Measurements from ENCODE around the gene SLC39A8. TPM values are rescaled to one million over a fixed set of nuclear protein-coding genes. Genes with fewer than 3 reads are reported as not detected.

SLC39A8 gene
- polyA plus RNA-seq, 4 donors: 2.5 to 15.0 (median 6.2) TPM

DNA sequence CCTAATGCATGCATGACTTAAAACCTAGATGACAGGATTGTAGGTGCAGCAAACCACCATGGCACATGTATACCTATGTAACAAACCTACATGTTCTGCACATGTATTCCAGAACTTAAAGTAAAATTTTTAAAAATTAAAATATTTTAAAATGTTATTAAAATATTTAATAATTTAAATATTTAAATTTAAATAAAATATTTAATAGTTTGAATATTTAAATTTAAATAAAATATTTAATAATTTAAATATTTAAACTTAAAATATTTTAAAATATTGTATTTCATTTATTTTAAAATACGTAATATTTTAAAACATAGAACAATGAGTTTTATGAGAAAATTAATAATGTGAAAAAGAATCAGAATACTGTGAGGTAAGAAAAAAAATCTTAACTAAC lies 117.9 kb downstream of the SLC39A8 start:
- peaks cover 0 to 3% of the 10 kb centered on the region in 2 donors for H3K9me3 ChIP-seq (ENCODE audit: control insufficient read depth in 2 of 2, insufficient read depth in 1 of 2, low read depth in 1 of 2, low read length in 1 of 2)
- no peaks in the 10 kb centered on the region for H3K36me3 ChIP-seq (ENCODE audit: control insufficient read depth in 3 of 3, insufficient read depth in 2 of 3, low read depth in 1 of 3, low read length in 3 of 3)
- H3K27ac ChIP-seq (ENCODE audit: low read depth in 1 of 3, low read length in 2 of 3): no peak overlapping the region
- H3K4me1 ChIP-seq (ENCODE audit: control insufficient read depth in 3 of 3, insufficient read depth in 2 of 3, low read depth in 1 of 3, low read length in 2 of 3): no peaks in the 10 kb centered on the region
- no peak overlapping the region for H3K4me3 ChIP-seq (ENCODE audit: low read depth in 1 of 3, low read length in 3 of 3)
- DNase-seq (no peak), FAIRE-seq (peak; percentile 97)
- WGBS, 3 donors: 50 to 94% (median 89%) methylated on average over 1 of the region's 1 CpG
- no peaks in the 10 kb centered on the region for H3K27me3 ChIP-seq (ENCODE audit: control insufficient read depth in 3 of 3, insufficient read depth in 3 of 3, low read length in 3 of 3)

DNA sequence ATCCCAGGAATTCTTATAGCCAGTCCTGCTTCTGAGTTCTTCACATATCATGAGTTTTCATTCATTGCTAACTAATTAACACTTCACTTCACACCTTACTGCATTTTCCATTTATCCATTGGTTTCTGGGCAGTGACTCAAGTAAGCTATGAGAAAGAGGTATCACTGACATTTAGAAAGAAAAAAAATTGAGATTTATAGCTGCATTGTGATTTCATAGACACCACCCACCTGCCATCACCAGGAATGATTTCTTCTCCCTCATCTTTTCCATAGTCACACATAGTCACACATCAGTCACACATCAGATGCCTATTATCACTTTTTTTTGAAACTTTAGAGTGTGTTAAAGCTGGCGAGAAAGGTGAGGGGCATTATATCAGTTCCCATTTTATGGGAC lies 121.8 kb downstream of the SLC39A8 start:
- Histone ChIP-seq H3K4me3 (ENCODE audit: low read depth in 1 of 3, low read length in 3 of 3) (no peak overlapping the region), H3K9me3 (ENCODE audit: control insufficient read depth in 2 of 2, insufficient read depth in 1 of 2, low read depth in 1 of 2, low read length in 1 of 2) (peaks cover 0 to 3% of the 10 kb centered on the region in 2 donors), H3K4me1 (ENCODE audit: control insufficient read depth in 3 of 3, insufficient read depth in 2 of 3, low read depth in 1 of 3, low read length in 2 of 3) (no peaks in the 10 kb centered on the region), H3K27ac (ENCODE audit: low read depth in 1 of 3, low read length in 2 of 3) (no peak overlapping the region), H3K36me3 (ENCODE audit: control insufficient read depth in 3 of 3, insufficient read depth in 2 of 3, low read depth in 1 of 3, low read length in 3 of 3) (no peaks in the 10 kb centered on the region), H3K27me3 (ENCODE audit: control insufficient read depth in 3 of 3, insufficient read depth in 3 of 3, low read length in 3 of 3) (no peaks in the 10 kb centered on the region)
- 74 to 89% (median 85%) methylated on average over 1 of the region's 1 CpG for WGBS, 3 donors
- DNase-seq: no peak
- FAIRE-seq: no peak

DNA sequence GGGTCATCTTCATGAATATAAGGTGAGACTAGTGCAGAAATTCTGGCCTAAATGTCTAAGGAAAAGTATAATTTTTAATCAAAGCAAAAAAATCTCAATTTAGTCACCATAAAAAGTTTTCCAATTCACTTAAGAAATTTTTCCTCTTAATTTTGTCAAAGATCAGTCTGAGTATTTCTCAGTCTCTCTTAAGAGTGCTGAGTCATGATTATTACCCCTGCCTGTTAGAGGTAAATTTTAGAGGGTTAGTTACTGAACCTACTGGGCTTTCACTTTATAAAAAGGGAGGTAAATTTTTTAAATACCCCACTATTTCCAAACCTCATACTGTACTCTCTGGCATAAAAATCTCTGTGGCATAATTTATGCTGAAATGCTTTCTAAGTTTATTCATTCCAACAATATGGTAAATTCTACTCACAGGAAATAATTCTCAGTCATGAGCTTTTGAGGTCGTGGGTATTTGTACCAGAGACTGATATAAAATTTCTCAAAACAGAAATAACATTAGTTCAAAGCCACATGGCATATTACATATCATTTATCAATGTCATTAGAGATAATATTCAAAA lies 122.4 kb downstream of the SLC39A8 start:
- H3K36me3 ChIP-seq (ENCODE audit: control insufficient read depth in 3 of 3, insufficient read depth in 2 of 3, low read depth in 1 of 3, low read length in 3 of 3): no peaks in the 10 kb centered on the region

DNA sequence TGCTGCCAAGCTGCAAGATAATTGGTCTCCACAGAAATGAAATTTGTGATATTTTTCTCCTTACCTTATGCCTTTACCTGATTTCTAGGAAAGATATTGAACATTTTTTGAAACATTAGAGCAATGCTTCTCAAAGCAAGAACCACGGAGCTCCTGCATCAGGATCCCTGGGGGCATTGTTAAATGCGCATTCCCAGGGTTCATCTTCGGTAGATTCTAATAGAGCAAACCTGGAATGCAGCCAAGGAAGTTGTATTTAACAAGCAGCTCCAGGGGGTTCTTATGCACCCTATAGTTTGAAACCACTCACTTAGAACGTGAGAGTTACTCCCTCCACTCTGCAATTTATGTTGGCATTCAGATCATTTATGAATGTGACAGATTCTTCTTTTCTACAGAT lies 126.2 kb downstream of the SLC39A8 start:
- no peak overlapping the region for H3K27ac ChIP-seq (ENCODE audit: low read depth in 1 of 3, low read length in 2 of 3)
- no peaks in the 10 kb centered on the region for H3K36me3 ChIP-seq (ENCODE audit: control insufficient read depth in 3 of 3, insufficient read depth in 2 of 3, low read depth in 1 of 3, low read length in 3 of 3)
- H3K4me3 ChIP-seq (ENCODE audit: low read depth in 1 of 3, low read length in 3 of 3): no peak overlapping the region
- FAIRE-seq (no peak), DNase-seq (no peak)
- no peaks in the 10 kb centered on the region for H3K4me1 ChIP-seq (ENCODE audit: control insufficient read depth in 3 of 3, insufficient read depth in 2 of 3, low read depth in 1 of 3, low read length in 2 of 3)
- no peaks in the 10 kb centered on the region for H3K9me3 ChIP-seq (ENCODE audit: control insufficient read depth in 2 of 2, insufficient read depth in 1 of 2, low read depth in 1 of 2, low read length in 1 of 2)
- no peaks in the 10 kb centered on the region for H3K27me3 ChIP-seq (ENCODE audit: control insufficient read depth in 3 of 3, insufficient read depth in 3 of 3, low read length in 3 of 3)
- WGBS, 3 donors: 51 to 54% (median 53%) methylated on average over 4 of the region's 4 CpGs

More for the DNA sequence above, 122.4 kb downstream of the SLC39A8 start:
- H3K27me3 ChIP-seq (ENCODE audit: control insufficient read depth in 3 of 3, insufficient read depth in 3 of 3, low read length in 3 of 3): no peaks in the 10 kb centered on the region
- H3K9me3 ChIP-seq (ENCODE audit: control insufficient read depth in 2 of 2, insufficient read depth in 1 of 2, low read depth in 1 of 2, low read length in 1 of 2): peaks cover 0 to 3% of the 10 kb centered on the region in 2 donors
- no peak for DNase-seq
- no peak overlapping the region for H3K27ac ChIP-seq (ENCODE audit: low read depth in 1 of 3, low read length in 2 of 3)
- no peaks in the 10 kb centered on the region for H3K4me1 ChIP-seq (ENCODE audit: control insufficient read depth in 3 of 3, insufficient read depth in 2 of 3, low read depth in 1 of 3, low read length in 2 of 3)
- no peak for FAIRE-seq
- H3K4me3 ChIP-seq (ENCODE audit: low read depth in 1 of 3, low read length in 3 of 3): no peak overlapping the region
- 20 to 52% (median 28%) methylated on average over 1 of the region's 1 CpG for WGBS, 3 donors

DNA sequence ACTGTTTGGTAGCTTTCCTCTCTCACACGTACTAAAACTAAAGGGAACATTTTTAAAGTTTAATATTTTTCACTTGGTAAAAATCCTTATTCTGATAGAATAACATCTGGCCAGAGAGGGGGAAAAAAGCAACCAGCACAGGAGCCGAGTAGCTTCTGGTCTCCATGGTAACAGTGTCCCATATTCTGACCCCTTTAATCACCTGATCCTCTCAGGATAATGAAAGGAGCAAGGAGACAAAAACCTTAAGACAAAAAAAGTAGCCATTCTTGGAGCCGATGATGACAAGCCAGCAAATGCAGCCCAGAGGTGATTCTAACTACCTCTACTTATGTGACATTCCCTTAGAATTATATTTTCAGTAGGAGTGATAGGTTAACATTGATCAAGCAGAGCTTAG lies 126.6 kb downstream of the SLC39A8 start:
- H3K36me3 ChIP-seq (ENCODE audit: control insufficient read depth in 3 of 3, insufficient read depth in 2 of 3, low read depth in 1 of 3, low read length in 3 of 3): no peaks in the 10 kb centered on the region
- no peaks in the 10 kb centered on the region for H3K4me1 ChIP-seq (ENCODE audit: control insufficient read depth in 3 of 3, insufficient read depth in 2 of 3, low read depth in 1 of 3, low read length in 2 of 3)
- no peaks in the 10 kb centered on the region for H3K9me3 ChIP-seq (ENCODE audit: control insufficient read depth in 2 of 2, insufficient read depth in 1 of 2, low read depth in 1 of 2, low read length in 1 of 2)
- no peak for FAIRE-seq
- DNase-seq: no peak
- 65 to 76% (median 68%) methylated on average over 3 of the region's 3 CpGs for WGBS, 3 donors
- no peaks in the 10 kb centered on the region for H3K27me3 ChIP-seq (ENCODE audit: control insufficient read depth in 3 of 3, insufficient read depth in 3 of 3, low read length in 3 of 3)
- no peak overlapping the region for H3K27ac ChIP-seq (ENCODE audit: low read depth in 1 of 3, low read length in 2 of 3)
- H3K4me3 ChIP-seq (ENCODE audit: low read depth in 1 of 3, low read length in 3 of 3): no peak overlapping the region

DNA sequence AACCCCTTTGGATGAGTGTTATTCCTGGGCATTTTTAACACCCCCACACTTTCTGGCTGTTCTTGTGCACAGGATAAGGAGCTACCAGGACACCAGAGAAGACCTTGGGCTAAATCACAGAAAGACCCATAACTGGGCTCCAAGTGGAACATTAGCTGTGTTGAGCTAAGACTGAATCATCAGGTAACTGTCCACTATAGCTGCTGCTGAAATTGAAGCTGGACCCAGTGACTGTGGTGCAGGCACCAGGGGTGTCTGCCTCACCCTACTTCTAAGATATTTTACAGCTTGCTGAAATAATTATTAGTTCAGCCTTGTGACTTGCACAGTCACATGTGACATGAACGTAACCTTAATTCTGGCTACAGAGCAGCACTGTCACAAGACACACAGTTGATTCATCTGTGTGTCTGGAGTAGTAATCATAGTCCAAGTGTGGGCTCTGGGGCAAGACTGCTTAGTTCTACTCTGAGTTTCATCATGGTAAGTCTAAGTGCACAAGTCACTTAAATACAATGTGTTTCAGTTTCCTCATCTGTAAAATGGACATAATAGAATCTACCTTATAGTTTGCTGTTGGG lies 127.4 kb downstream of the SLC39A8 start:
- Histone ChIP-seq H3K9me3 (ENCODE audit: control insufficient read depth in 2 of 2, insufficient read depth in 1 of 2, low read depth in 1 of 2, low read length in 1 of 2) (no peaks in the 10 kb centered on the region), H3K36me3 (ENCODE audit: control insufficient read depth in 3 of 3, insufficient read depth in 2 of 3, low read depth in 1 of 3, low read length in 3 of 3) (no peaks in the 10 kb centered on the region), H3K4me1 (ENCODE audit: control insufficient read depth in 3 of 3, insufficient read depth in 2 of 3, low read depth in 1 of 3, low read length in 2 of 3) (no peaks in the 10 kb centered on the region), H3K27me3 (ENCODE audit: control insufficient read depth in 3 of 3, insufficient read depth in 3 of 3, low read length in 3 of 3) (no peaks in the 10 kb centered on the region), H3K4me3 (ENCODE audit: low read depth in 1 of 3, low read length in 3 of 3) (no peak overlapping the region), H3K27ac (ENCODE audit: low read depth in 1 of 3, low read length in 2 of 3) (no peak overlapping the region)
- WGBS, 3 donors: 82 to 87% (median 85%) methylated on average over 1 of the region's 1 CpG
- FAIRE-seq (no peak), DNase-seq (no peak)

DNA sequence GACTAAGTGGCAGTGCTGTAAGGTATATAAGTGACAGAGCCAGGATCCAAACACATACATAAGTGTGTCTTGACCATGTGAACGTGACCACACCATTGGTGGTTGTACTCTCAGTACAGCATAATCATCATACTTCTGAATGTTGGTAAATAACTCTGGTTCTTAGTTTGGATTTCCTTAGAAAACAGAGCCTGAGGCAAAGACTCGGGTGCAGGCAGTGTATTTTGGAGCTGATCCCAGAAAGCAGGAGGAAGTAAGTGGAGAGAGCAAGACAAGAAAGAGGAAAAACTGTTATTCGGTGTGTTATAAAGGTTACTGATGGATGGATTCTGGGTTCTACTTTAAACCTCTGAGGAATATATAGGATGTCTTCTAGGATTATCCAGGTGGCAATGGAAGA lies 127.9 kb downstream of the SLC39A8 start:
- FAIRE-seq: no peak
- Histone ChIP-seq H3K9me3 (ENCODE audit: control insufficient read depth in 2 of 2, insufficient read depth in 1 of 2, low read depth in 1 of 2, low read length in 1 of 2) (no peaks in the 10 kb centered on the region), H3K4me1 (ENCODE audit: control insufficient read depth in 3 of 3, insufficient read depth in 2 of 3, low read depth in 1 of 3, low read length in 2 of 3) (no peaks in the 10 kb centered on the region), H3K27me3 (ENCODE audit: control insufficient read depth in 3 of 3, insufficient read depth in 3 of 3, low read length in 3 of 3) (no peaks in the 10 kb centered on the region), H3K27ac (ENCODE audit: low read depth in 1 of 3, low read length in 2 of 3) (no peak overlapping the region), H3K36me3 (ENCODE audit: control insufficient read depth in 3 of 3, insufficient read depth in 2 of 3, low read depth in 1 of 3, low read length in 3 of 3) (no peaks in the 10 kb centered on the region), H3K4me3 (ENCODE audit: low read depth in 1 of 3, low read length in 3 of 3) (no peak overlapping the region)
- DNase-seq: no peak
- 48 to 59% (median 54%) methylated on average over 3 of the region's 3 CpGs for WGBS, 3 donors

DNA sequence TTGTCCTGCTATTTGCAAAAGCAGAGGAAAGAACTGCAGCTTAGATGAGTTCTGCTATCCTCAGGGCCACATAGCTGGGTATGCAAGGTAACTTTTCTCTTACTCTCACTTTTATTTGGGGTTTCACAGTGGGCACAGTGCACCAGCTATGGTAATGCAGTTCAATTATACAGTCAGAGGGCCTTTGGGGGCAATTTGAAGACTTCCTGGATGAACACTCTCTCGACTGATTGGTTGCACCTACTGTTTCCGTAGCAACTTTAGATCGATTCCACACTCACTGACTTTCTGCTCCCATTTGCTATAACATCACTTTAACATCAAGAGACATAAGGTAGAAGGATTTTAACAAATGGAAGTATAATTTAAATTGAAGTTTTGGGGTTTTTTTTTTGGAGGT lies 128.6 kb downstream of the SLC39A8 start:
- no peak overlapping the region for H3K4me3 ChIP-seq (ENCODE audit: low read depth in 1 of 3, low read length in 3 of 3)
- no peaks in the 10 kb centered on the region for H3K36me3 ChIP-seq (ENCODE audit: control insufficient read depth in 3 of 3, insufficient read depth in 2 of 3, low read depth in 1 of 3, low read length in 3 of 3)
- DNase-seq (no peak), FAIRE-seq (no peak)
- H3K4me1 ChIP-seq (ENCODE audit: control insufficient read depth in 3 of 3, insufficient read depth in 2 of 3, low read depth in 1 of 3, low read length in 2 of 3): no peaks in the 10 kb centered on the region
- H3K27ac ChIP-seq (ENCODE audit: low read depth in 1 of 3, low read length in 2 of 3): no peak overlapping the region
- H3K9me3 ChIP-seq (ENCODE audit: control insufficient read depth in 2 of 2, insufficient read depth in 1 of 2, low read depth in 1 of 2, low read length in 1 of 2): no peaks in the 10 kb centered on the region
- H3K27me3 ChIP-seq (ENCODE audit: control insufficient read depth in 3 of 3, insufficient read depth in 3 of 3, low read length in 3 of 3): no peaks in the 10 kb centered on the region
- WGBS, 3 donors: 74 to 87% (median 82%) methylated on average over 3 of the region's 3 CpGs

DNA sequence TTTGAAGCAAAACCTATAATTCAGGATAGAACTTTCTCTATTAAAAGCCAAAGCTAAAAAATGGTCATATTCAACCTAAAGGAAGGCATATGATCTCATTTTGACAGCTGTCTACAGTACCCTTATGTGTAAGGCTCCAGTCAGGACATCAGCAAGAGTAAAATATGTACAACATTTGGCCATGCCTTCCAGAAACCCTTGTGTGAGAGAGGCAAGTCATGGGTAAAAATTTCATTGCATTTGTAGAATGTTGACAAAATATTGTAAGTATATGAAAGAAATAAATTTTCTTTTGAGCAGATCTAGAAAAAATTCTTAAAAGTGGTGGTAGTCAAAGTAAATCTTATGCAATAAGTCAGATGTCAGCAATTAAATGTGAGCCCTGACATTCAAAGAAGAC lies 132.3 kb downstream of the SLC39A8 start:
- no peaks in the 10 kb centered on the region for H3K27me3 ChIP-seq (ENCODE audit: control insufficient read depth in 3 of 3, insufficient read depth in 3 of 3, low read length in 3 of 3)
- H3K4me3 ChIP-seq (ENCODE audit: low read depth in 1 of 3, low read length in 3 of 3): no peak overlapping the region
- FAIRE-seq (no peak), DNase-seq (no peak)
- H3K27ac ChIP-seq (ENCODE audit: low read depth in 1 of 3, low read length in 2 of 3): no peak overlapping the region
- H3K9me3 ChIP-seq (ENCODE audit: control insufficient read depth in 2 of 2, insufficient read depth in 1 of 2, low read depth in 1 of 2, low read length in 1 of 2): no peaks in the 10 kb centered on the region
- H3K4me1 ChIP-seq (ENCODE audit: control insufficient read depth in 3 of 3, insufficient read depth in 2 of 3, low read depth in 1 of 3, low read length in 2 of 3): no peaks in the 10 kb centered on the region
- H3K36me3 ChIP-seq (ENCODE audit: control insufficient read depth in 3 of 3, insufficient read depth in 2 of 3, low read depth in 1 of 3, low read length in 3 of 3): no peaks in the 10 kb centered on the region

Measured in small intestine (tissue), 7 donors.